Measurements from ENCODE around the gene SRF.

The SRF gene

DNA sequence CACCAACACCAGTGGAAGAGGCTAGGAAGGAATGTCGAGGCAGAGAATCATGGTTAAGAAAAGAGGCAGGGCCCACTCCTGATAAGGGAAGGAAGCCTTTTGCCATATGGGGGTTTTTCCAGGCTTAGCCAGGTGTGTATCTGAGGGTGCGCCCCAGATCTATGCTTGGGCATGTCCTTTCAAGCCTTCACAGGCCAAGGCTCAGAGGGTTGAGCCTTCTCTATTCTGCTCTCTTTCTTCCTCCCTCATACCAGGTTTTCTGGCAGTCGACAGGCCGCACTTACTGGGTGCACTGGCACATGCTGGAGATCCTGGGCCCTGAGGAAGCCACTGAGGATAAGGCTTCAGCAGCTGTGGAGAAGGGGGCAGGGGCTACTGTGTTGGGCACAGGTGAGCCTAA lies 15.6 kb downstream of the SRF start:
- H3K4me2 ChIP-seq, result no peak overlapping the region
- TF ChIP-seq CTCF (conservative IDR thresholded peaks at IDR 0.05; ENCODE audit: low read depth, low read length), result no peak
- H3K4me3 ChIP-seq (IDR thresholded peaks at IDR 0.05; ENCODE audit: insufficient read depth, low read depth, low read length), result no peak overlapping the region

GRCh38 chr6:43187821-43188220 lies 16.8 kb downstream of the SRF start:
- Histone ChIP-seq H4K20me1 (ENCODE audit: insufficient read depth) (no peaks in the 10 kb centered on the region), H3K4me2 (no peak overlapping the region), H3K4me3 (IDR thresholded peaks at IDR 0.05; ENCODE audit: insufficient read depth, low read depth, low read length) (no peak overlapping the region), H3K4me1 (ENCODE audit: low read depth, poor library complexity, severe bottlenecking) (peaks cover 3% of the 10 kb centered on the region), H3K79me2 (ENCODE audit: insufficient read depth, low read depth) (peaks cover 3% of the 10 kb centered on the region; the same call in 1 of the 2 replicates), H2AFZ (ENCODE audit: low read depth) (no peak overlapping the region), H3K27ac (no peak overlapping the region), H3K27me3 (ENCODE audit: insufficient read depth, low read depth) (no peaks in the 10 kb centered on the region), H3K36me3 (ENCODE audit: insufficient read depth) (no peaks in the 10 kb centered on the region), H3K9ac (no peak overlapping the region)
- TF ChIP-seq CTCF (conservative IDR thresholded peaks at IDR 0.05; ENCODE audit: low read depth, low read length), result no peak

More for the DNA sequence above, 15.6 kb downstream of the SRF start:
- Histone ChIP-seq H3K27ac (no peak overlapping the region), H3K4me1 (ENCODE audit: low read depth, poor library complexity, severe bottlenecking) (peaks cover 6% of the 10 kb centered on the region), H3K36me3 (ENCODE audit: insufficient read depth) (no peaks in the 10 kb centered on the region), H3K27me3 (ENCODE audit: insufficient read depth, low read depth) (no peaks in the 10 kb centered on the region), H2AFZ (ENCODE audit: low read depth) (no peak overlapping the region), H4K20me1 (ENCODE audit: insufficient read depth) (no peaks in the 10 kb centered on the region), H3K79me2 (ENCODE audit: insufficient read depth, low read depth) (peaks cover 7% of the 10 kb centered on the region; the same call in 1 of the 2 replicates), H3K9ac (no peak overlapping the region)

DNA sequence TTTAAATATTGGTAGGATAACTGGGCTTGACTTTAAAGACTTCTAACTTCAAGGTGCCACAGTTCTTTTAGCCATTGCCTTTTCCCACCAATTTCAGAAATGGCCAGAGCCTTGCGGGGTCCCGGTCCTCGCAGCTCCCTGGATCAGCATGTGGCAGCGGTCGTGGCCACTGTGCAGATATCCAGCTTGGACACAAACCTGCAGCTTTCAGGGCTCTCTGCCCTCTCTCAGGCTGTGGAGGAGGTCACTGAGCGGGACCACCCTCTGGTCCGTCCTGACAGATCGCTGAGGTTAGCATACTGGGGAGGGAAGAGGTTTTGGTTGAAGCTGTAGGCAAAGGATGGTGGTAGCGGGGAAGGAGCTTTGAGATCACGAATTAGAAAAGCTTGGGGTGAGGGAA lies 17.4 kb downstream of the SRF start:
- Histone ChIP-seq H3K4me3 (IDR thresholded peaks at IDR 0.05; ENCODE audit: insufficient read depth, low read depth, low read length) (no peak overlapping the region), H3K79me2 (ENCODE audit: insufficient read depth, low read depth) (no peaks in the 10 kb centered on the region), H3K27me3 (ENCODE audit: insufficient read depth, low read depth) (no peaks in the 10 kb centered on the region), H4K20me1 (ENCODE audit: insufficient read depth) (no peaks in the 10 kb centered on the region), H3K4me2 (no peak overlapping the region), H3K4me1 (ENCODE audit: low read depth, poor library complexity, severe bottlenecking) (no peaks in the 10 kb centered on the region), H2AFZ (ENCODE audit: low read depth) (no peak overlapping the region), H3K36me3 (ENCODE audit: insufficient read depth) (no peaks in the 10 kb centered on the region), H3K27ac (no peak overlapping the region), H3K9ac (no peak overlapping the region)
- TF ChIP-seq CTCF (conservative IDR thresholded peaks at IDR 0.05; ENCODE audit: low read depth, low read length), result no peak

- no peaks in the 10 kb centered on the region for H3K27me3 ChIP-seq (ENCODE audit: insufficient read depth, low read depth)
- TF ChIP-seq CTCF (conservative IDR thresholded peaks at IDR 0.05; ENCODE audit: low read depth, low read length), result no peak
- H3K4me3 ChIP-seq (IDR thresholded peaks at IDR 0.05; ENCODE audit: insufficient read depth, low read depth, low read length), result no peak overlapping the region
- H3K4me2 ChIP-seq, result no peak overlapping the region
- no peaks in the 10 kb centered on the region for H4K20me1 ChIP-seq (ENCODE audit: insufficient read depth)
- H3K27ac ChIP-seq, result no peak overlapping the region
- no peaks in the 10 kb centered on the region for H3K79me2 ChIP-seq (ENCODE audit: insufficient read depth, low read depth)
- H2AFZ ChIP-seq (ENCODE audit: low read depth), result no peak overlapping the region
- no peaks in the 10 kb centered on the region for H3K36me3 ChIP-seq (ENCODE audit: insufficient read depth)
- H3K9ac ChIP-seq, result no peak overlapping the region
- H3K4me1 ChIP-seq (ENCODE audit: low read depth, poor library complexity, severe bottlenecking), result no peaks in the 10 kb centered on the region
Measured at GRCh38 chr6:43189776-43190304, 18.8 kb downstream of the SRF start.
